ENCODE results near the gene ZDHHC9. TPM values are rescaled to one million over a fixed set of nuclear protein-coding genes. Genes with fewer than 3 reads are reported as not detected.

The ZDHHC9 gene
- total RNA-seq, 1 donor, result 9.2 TPM

DNA sequence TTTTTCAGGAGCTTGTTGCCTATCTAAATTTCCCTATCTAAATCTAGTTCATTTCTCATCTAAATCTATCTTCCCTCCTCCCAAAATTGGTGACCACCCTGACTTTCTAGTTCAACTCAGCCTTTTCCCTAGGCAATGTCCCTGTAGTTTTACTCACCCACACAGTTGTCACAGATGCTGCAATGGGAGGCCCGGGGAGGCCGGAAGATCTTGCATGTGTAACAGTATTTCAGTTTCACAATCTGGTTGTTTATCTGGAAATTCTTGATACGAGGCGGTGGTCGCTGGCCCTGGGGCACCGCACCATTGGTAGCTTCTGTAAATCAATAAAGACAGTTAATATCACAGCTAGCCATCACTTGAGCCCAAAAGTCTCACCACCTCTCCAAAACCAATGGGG is 20.2 kb downstream of the ZDHHC9 start:
- DNase-seq (ENCODE audit: low read depth in 2 of 3, low spot score in 2 of 3), result no peak

DNA sequence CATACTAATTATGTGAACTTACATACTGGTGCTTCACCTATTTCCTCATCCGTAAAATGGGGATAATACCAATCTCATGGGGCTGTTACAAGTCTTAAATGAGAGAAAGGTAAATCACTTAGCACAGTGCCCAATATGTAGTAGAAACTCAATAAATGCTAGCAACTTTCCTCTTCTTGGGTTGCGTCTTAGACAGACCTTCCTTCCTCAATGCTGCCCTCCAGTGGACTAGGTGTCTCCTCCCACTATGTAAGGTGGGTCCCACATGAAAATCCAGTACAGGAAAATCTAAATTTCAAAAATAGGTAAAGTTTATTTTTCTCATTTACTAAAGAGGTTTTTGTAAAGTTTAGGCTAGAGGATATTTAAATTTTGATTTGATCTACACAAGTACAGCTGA is 20.6 kb downstream of the ZDHHC9 start:
- DNase-seq (ENCODE audit: low read depth in 2 of 3, low spot score in 2 of 3), result peak; percentile 29 to 74 (median 44)

GRCh38 chrX:129818123-129818522 is 25.6 kb downstream of the ZDHHC9 start:
- DNase-seq (ENCODE audit: low read depth in 2 of 3, low spot score in 2 of 3), result no peak

- no peak for DNase-seq (ENCODE audit: low read depth in 2 of 3, low spot score in 2 of 3)
Measured at GRCh38 chrX:129813662-129814368, 29.9 kb downstream of the ZDHHC9 start.

DNA sequence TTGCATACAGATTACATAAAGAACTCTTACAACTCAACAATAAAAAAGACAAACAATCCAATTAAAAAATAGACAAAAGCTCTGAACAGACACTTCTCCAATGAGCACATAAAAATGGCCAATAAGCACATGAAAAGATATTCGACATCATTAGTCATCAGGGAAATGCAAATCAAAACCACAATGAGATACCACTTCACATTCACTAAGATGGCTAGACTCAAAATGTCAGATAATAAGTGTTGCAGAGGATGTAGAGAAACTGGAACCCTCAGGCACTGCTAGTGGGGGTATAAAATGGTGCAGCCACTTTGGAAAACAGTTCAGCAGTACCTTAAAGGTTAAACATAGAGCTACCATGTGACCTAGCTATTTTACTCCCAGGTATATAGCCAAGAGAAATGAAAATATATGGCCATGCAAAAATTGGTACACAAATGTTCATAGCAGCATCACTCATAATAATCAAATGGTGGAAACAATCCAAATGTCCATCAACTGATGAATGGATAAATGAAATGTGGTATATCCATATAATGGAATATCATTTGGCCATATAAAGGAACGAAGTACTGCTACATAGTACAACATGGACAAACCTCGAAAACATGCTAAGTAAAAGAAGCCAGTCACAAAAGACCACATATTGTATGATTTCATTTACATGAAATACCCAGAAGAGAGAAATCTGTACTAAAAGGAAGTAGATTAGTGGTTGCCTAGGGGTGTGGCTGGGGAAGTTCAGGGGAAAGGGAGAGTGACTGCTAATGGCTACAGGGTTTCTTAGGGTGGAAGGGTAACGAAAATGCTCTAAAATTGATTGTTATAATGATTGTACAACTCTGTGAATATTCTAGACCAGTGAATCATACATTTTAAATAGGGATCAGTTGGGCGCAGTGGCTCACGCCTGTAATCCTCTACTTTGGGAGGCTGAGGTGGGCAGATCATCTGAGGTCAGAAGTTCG is 34.6 kb downstream of the ZDHHC9 start:
- no peak for DNase-seq (ENCODE audit: low read depth in 2 of 3, low spot score in 2 of 3)

DNA sequence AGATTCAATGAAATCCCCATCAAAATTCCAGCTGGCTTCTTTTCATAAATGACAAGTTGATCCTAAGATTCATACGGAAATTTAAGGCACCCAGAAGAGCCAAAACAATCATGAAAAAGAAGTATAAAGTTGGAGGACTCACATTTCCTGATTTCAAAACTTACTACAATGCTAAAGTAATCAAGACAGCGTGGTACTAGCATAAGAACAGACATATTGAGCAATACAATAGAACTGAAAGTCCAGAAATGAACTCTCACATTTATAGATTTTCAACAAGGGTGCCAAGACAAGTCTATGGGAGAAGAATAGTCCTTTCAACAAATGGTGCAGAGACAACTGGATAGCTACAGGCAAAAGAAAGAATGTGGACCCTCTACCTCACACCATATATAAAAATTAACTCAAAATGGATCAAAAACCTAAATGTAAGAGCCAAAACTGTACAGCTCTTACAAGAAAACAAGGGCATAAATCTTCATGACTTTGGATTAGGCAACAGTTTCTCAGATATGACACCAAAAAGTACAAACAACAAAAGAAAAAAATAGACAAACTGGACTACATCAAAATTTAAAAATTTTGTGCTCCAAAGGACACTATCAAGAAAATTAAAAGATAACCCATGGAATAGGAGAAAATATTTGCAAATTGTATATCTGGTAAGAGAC is 35.4 kb downstream of the ZDHHC9 start:
- DNase-seq (ENCODE audit: low read depth in 2 of 3, low spot score in 2 of 3), result no peak

- no peak for DNase-seq (ENCODE audit: low read depth in 2 of 3, low spot score in 2 of 3)
Measured at GRCh38 chrX:129804806-129805205, 38.9 kb downstream of the ZDHHC9 start.

DNA sequence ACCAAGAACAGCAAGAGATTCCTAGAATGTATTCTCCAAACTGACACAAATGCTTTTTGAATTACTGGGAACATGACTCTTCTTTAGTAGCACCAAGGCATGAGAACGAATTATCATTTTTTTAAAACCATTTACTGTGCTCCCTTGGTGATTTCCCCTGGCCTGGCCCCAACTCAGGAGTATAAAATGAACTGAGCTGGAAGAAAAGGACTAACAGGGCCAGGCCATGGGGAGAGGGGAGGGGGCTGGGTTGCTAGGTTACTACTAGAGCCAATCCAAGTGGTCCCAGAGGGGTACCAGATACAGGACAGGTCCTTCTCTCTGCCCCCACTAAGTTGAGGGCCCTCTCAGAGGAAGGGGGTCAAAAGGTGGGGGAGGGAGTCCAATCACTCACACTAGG is 40.8 kb downstream of the ZDHHC9 start:
- no peak for DNase-seq (ENCODE audit: low read depth in 2 of 3, low spot score in 2 of 3)

- DNase-seq (ENCODE audit: low read depth in 2 of 3, low spot score in 2 of 3), result no peak
Measured at GRCh38 chrX:129800186-129800585, 43.5 kb downstream of the ZDHHC9 start.

DNA sequence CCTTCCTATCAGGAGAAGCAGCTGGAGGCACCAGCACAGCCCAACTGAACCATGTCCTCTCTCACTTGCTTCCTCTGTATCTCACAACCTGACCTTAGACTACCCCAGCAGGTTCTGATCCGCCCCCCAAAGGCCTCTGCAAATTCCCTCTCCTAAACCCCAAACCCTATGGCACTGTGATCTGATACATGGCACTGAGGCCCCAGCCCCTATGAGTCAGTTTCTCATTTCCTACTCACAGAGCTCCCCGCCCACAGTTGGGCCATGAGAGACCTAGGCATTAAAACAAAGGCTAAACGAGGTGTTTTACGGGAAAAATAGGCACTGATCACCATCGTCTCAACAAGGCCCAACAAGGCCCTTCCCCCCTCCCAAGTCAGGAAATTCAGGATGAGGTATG is 44.8 kb downstream of the ZDHHC9 start:
- DNase-seq (ENCODE audit: low read depth in 2 of 3, low spot score in 2 of 3), result no peak

GRCh38 chrX:129798456-129798855 is 45.2 kb downstream of the ZDHHC9 start:
- no peak for DNase-seq (ENCODE audit: low read depth in 2 of 3, low spot score in 2 of 3)

DNA sequence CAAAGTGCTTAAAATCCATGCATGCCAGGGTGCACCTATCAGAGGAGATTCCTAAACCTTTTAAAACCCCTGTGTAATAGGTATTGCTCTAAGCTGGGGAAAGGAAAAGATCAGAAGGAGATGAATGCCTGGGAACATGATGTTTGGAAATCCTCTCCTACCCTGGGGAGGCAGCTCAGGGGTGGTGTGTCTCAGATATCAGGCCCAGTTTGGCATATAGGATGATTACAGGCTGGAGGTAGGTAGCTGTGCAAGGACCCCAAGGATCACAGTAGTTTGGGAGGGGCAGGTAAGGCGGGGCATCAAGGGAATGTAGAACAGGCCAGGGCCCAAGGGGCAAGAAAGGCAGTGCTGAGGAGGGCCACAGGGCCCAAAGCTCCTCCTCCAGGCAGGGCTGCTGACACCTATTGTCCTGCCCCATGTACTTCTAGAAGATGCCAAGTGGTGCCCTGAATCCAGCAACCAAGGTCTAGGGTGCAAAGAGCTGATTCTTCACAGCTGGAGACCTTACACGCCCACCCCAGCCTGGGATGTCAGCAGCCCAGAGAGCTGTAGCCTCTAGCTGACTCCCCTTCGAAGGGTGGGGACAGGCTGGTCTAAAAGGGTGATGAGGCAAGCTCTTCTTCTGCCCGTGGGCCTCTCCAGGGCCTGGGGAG is 46.3 kb downstream of the ZDHHC9 start:
- DNase-seq (ENCODE audit: low read depth in 2 of 3, low spot score in 2 of 3), result no peak

GRCh38 chrX:129795584-129795983 is 48.1 kb downstream of the ZDHHC9 start:
- no peak for DNase-seq (ENCODE audit: low read depth in 2 of 3, low spot score in 2 of 3)

DNA sequence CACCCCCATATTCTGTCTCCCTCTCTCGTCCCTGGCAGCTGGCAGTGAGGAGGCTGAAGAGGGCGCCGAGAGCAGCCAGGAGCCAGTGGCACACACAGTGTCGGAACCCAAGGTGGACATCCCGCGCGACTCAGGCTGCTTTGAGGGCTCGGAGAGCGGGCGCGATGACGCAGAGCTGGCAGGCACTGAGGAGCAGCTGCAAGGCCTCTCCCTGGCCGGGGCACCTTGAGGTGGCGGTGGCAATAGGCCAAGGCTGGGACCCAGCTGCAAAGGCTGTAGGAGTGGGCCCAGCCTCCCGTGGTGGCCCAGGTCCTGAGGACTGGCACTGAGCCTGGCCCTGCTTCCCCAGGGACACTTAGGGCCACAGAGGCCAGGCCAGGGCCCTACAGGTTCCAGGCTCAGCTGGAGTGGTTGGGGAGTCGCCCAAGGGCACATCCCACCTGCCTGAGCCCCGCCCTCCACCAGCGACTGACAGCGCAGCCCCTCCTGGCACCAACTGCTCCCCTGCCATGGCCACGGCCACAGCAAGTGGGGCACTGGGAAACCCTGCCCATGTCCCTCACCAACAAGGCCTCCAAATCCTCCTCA is 50.0 kb downstream of the ZDHHC9 start:
- no peak for DNase-seq (ENCODE audit: low read depth in 2 of 3, low spot score in 2 of 3)

GRCh38 chrX:129792586-129793291 is 50.9 kb downstream of the ZDHHC9 start:
- no peak for DNase-seq (ENCODE audit: low read depth in 2 of 3, low spot score in 2 of 3)

DNA sequence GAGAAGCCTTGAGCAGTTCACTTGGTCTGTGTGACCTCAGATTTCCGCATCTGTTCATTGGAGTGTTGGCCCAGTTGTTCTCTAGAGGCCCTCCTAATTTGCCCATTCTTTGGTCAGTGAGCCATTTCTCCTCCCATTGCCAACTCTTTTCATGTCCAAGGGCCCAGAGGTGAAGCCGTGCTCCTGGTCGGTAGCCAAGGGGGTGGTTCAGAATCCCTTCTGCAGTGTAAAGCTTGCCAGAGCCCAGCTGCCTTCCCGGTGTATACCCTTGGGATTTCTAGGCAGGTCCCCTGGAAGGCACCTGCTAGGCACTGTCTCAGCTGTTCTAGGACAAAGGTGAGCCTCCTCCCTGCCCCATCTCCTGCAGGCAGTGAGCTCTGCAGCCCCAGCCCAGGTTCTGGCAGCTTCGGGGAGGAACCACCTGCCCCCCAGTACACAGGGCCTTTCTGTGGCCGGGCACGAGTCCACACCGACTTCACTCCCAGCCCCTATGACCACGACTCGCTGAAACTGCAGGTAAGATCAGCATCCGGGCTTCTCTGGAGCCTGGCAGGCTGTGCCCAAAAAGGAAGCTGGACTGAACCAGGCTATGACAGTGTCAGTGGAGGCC is 51.6 kb downstream of the ZDHHC9 start:
- no peak for DNase-seq (ENCODE audit: low read depth in 2 of 3, low spot score in 2 of 3)

DNA sequence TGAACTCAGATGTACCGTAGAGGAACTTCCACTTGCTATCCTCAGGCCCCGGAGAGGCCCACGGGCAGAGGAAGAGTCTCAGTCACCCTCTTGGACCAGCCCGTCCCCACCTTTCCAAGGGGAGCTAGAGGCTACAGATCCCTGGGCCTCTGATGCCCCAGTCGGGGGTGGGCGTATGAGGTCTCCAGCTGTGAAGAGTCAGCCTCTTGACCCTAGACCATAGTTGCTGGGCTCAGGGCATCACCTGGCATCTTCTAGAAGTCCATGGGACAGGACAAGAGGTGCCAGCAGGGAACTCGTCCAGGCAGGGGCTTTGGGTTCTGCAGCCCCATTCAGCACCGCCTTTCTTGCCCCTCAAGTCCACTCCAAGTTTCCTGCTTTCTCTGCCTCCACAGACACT is 52.4 kb downstream of the ZDHHC9 start:
- no peak for DNase-seq (ENCODE audit: low read depth in 2 of 3, low spot score in 2 of 3)

GRCh38 chrX:129790808-129791207 is 52.9 kb downstream of the ZDHHC9 start:
- DNase-seq (ENCODE audit: low read depth in 2 of 3, low spot score in 2 of 3), result no peak

DNA sequence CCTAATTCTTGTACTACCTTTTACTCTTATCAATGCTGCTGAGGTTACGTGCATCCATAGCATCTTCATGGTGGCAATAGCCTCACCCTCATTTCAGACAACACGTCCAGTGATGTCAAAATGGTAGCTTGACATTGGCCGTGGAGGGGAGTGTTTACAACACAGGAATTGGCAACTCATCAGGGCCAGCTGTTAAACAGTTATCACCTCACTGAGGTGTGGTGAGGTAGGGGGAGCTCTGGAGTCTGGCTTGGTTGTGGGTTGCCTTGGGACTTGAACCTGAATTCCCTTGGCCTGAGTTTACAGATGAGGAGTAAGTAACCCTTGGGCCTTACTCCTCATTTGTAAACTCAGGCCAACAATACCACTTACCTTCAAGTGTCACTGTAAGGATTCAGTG is 53.5 kb downstream of the ZDHHC9 start:
- DNase-seq (ENCODE audit: low read depth in 2 of 3, low spot score in 2 of 3), result no peak
